GM18505 (cell line): ENCODE measurements around the gene PDE4D.

Experiments used
- ATAC-seq: cut with Tn5 transposase; IDR thresholded peaks from one replicate; pipeline ENCODE4 v1.9.1; 2021; ENCODE audit not compliant: unreplicated experiment
- POLR2A ChIP-seq: IDR thresholded peaks from 4 replicates; pipeline ENCODE4 v1.6.1; 2011; ENCODE audit warnings: borderline replicate concordance; ENCODE audit not compliant: insufficient read depth, insufficient read length; ENCODE audit errors: extremely low read depth

PDE4D gene

DNA sequence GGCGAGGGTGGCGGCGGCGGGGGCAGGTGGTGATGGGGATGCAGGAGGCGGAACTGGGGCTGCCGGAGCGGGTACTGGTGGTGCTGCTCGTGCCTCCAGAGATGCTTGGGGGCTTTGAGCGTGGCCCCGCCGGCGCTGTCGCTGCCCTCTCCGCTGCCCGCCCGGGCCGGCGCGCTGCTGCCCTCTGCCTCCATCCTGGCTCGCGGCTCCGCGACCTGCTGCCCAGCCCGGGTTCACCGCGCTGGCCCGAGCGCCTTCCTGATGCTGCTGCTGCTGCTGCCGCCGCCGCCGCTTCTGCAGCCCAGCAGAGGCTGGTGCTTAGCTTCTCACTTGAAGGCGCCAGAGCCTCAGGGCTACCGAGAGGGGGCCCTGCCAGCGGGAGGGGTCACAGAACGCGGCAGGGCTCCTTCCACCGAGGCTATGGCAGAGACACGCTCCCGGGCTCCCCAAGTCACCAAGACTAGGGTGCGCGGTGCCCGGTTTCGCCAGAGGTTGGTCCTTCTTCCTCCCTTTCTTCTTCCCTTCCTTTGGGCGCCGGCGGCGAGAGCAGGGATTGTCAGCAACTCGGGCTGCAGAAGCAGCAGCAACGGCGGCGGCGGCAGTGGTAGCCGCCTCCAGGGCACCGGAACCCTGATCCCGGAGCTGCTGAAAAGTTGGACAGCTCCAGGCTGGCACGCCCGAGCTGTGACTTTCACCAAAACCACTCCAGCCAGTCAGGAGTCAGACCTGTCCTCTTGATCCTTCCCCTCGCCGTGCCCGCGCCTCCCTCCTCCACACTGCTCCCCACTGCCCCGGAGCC lies at the start of gene PDE4D:
Gene PDE4D (minus strand): TSS at position 298 of the 799 bp plus-strand sequence.
- no peak for ATAC-seq
- TF ChIP-seq POLR2A, result no peak

DNA sequence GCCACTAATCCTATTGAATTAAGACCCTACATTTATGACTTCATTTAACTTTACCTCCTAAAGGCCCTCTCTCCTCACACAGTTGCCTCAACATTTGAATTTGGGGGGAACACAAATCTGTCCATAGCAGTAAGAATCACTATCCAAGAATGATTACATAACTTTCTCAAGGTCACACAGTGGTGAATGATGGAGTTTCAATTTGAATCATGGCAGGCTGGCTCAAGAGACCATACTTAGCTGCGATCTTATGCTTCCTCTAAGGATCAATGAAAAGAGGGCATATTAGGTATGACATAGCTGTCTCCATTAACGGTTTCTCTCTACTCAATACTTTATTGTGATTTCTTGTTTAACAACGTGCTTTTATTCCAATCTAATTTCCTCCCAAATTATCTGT lies 44.1 kb upstream of the PDE4D start:
- no peak for TF ChIP-seq POLR2A
- no peak for ATAC-seq

DNA sequence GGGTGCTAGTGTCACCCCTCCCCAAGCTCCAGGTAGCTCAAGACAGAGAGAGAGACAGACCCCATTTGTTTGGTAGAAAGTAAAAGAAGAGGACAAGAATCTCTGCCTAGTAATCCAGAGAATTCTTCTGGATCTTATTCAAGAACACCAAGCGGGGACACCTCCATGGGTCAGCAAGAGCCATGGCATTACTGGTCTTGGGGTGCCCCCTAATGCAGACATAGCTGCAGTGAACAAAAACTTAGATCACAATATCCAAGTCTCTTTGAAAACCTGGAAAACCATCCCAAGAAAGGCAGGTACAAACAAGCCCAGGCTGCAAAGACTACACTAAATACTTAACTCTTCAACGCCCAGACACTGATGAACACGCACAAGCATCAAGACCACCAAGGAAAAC lies 29.9 kb upstream of the PDE4D start:
- ATAC-seq, result no peak
- no peak for TF ChIP-seq POLR2A

DNA sequence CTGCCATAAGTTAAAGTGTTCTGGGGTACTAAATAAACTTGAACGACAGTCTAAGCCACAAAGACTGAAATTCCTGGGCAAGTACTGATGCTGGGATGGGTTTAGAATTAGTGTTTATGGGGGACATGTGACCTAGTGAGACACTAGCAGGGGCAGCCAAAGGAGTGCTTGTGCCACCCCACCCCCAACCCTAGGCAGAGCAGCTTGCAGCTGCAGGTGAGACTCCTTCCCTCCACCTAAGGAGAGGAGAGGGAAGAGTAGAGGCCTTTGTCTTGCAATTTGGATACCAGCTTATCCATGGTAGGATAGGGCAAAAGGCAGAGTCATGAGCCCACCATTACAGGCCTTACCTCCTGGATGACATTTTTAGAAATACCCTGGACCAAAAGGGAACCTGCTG lies 28.7 kb upstream of the PDE4D start:
- TF ChIP-seq POLR2A, result no peak
- ATAC-seq, result no peak

DNA sequence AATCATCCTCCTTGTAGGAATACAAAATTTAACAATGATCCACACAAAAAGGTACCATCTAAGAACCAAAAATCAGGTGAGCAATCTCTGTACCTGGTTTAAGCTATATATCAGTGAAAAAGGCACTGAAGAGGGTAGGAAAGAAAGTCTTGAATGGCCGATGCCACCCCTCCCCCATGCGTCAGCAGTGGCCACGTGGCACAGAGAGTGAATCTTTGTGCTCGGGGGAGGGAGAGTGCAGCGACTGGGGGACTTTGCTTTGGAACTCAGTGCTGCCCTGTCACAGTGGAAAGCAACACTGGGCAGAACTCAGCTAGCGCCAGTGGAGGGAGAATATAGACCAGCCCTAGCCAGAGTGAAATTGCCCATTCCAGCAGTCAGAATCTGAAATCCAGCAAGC lies 28.3 kb upstream of the PDE4D start:
- TF ChIP-seq POLR2A, result no peak
- ATAC-seq, result no peak

DNA sequence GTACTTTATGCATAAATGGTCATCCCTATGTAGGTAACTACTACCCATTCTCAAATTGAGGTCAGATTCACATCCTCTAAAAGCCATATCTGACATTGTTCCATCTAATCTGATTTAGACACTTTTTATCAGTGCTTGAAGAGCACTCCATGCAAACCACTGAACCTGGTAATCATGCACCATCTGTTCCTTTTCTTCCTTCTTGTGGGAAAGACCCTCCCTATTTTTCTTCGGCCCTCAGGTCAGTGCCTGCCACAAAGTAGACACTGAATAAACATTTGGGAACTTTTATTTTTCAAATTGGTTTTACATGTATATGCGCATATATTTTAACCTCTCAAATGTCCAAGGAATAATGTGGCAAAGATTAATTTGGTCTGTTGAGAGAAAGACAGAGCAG lies 26.0 kb upstream of the PDE4D start:
- no peak for ATAC-seq
- no peak for TF ChIP-seq POLR2A

DNA sequence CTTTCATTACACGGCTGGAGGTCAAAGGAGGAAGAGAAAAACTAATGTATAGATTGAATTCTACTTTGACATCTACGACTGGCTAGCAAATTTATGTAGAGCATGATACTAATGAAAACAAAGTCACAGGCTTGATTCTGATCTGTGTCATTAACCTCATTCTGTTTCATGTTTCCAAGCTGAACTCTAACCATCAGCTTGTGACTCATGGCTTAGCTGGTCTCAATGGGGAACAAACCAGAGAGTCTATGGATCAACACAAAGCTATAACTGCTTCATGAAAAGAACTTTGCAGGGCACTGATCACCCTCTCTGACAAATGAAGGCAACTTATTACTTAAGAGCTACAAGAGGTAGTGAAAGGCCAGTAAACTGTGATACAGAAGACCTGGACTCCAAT lies 23.6 kb upstream of the PDE4D start:
- no peak for TF ChIP-seq POLR2A
- no peak for ATAC-seq

DNA sequence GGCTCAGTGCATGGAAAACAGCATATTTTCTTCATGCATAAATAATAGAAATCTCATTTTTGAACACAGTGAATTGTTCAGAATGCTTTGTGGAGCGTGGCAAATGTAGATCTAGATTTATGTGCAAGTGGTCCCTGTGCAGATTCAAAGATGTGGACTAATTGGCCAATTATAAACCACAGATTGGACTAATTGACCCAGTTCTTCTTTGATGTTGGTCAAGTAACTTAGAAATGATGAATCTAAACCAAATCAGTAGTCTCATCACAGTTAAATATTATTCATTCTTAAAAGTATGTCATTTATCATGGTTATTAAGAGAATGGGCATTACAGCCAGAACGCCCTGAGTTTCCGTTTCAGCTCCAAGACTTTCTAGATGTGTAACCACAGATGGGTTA lies 11.7 kb upstream of the PDE4D start:
- TF ChIP-seq POLR2A, result no peak
- ATAC-seq, result no peak

DNA sequence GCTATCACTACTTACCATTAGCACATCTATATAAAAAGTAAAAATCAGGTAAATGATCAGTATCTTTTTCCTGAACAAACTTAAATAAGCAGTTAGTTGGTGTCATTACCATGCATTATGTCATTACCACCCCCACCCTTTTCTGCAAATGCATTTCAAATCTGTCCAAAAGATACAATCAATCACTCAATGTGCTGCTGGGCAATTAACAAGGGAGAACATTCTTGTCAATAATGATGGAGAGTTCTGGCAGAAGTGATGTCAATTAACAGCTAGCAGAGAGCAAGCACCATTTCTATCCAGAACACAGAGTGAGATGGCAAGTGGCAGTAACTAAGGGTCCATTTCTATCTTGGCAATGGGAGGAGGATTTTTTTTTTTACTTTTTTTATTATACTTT lies 3.5 kb upstream of the PDE4D start:
- ATAC-seq, result no peak

DNA sequence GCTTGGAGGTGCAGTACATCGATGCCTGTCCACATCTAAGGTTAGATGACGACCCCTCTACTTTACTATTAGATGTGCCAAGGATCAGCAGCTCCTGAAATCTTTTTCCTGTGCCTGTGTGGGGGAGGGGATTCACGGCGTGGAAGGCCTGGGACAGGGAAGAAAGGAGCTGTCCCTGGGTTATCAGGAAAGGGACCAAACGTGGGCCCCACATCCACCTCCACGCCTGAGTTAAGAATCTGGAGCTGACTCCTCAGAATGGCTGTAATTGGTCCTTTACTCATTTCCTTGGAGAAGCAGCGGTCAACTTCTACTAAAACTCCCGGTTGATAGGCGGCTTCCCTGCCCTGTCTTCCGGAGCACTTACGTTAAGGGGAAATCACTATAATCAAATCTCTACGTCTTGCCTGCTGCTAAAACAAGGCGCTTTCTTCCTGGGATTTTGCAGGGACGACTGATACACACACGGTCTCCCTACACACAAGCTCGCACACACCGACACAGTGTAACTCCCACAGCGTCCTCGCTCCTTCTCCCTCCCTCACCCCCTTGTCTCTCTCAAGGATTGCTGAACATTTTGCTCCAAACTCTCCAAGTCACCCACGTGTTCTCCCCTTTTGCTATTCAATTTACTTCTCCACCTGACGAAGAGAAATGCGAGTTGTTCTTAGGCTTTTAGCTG lies 1.4 kb downstream of the PDE4D start:
- TF ChIP-seq POLR2A, result no peak
- ATAC-seq, result no peak

More for the DNA sequence above, 3.5 kb upstream of the PDE4D start:
- no peak for TF ChIP-seq POLR2A

DNA sequence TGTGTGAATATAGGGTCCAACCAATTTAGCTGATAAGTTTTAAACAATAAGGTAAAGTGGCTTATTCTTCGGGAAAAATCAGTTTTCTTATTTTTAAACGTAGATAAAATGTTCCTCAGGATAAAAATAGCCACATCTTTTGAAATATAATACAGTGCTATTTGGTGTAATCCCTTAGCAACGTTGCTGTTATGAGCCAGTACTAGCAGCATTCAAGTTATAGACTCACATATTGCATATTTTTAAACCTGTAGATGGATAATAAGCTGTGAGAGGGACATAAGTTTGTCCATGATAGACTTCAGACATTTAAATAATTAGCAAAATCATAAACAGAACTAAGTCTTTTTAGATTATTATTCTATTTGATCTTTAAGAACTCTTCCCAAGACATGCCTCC lies 6.3 kb downstream of the PDE4D start:
- TF ChIP-seq POLR2A, result no peak
- ATAC-seq, result no peak

DNA sequence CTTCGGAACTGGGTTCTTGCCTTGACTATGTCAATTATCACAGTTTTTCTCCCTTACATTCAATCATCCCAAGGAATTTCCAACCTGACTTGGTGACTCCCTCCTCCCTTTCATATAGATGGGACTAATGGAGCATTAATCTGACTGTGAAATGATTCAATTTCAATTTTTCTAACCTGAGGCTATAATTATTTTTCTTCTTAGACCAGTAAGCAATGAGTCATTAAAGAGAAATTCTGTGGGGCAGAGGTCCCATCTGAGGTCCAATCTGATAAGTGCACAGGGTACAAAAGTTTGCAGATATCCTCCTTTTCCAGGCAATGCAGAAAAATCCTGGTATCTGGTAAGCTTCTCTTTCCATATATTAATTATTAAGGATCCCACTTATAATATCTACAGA lies 18.9 kb downstream of the PDE4D start:
- no peak for ATAC-seq
- no peak for TF ChIP-seq POLR2A

DNA sequence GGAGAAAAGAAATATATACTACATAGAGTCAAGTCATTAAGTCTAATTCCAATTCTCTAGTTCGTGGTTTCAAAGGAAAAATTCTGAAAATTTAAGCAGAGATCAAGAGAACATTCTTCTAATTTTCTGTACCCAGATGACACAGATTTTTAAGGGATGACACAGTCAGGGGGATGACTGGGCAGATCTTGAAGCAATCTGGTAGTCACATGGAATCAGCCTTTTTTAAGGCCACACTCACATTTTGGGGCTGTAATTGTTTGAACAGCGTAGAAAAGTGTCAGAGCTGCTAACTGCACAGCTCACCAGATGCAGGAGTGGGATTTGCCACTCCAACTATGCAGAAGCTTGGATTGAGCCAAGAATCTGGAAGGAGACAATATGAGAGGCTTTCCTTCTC lies 20.4 kb downstream of the PDE4D start:
- TF ChIP-seq POLR2A, result no peak
- no peak for ATAC-seq

DNA sequence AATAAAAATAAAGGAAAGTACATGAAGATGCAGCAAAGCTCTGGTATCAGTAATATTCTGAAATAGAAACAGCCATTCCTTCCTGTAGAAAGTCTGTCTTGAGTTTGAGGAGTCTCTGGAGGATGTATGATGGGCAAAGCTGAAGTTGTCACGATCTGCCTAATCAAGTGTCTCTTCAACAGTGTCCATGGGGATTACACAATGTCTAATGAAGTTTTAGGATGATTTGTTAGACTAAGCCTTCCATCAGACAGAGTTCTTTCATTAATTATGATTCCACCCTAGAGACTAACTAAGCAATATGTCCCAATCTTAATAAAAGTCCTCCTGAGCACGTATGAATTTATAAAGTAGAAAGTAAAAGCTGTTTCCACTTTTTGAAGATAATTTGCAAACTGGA lies 26.9 kb downstream of the PDE4D start:
- ATAC-seq, result no peak
- TF ChIP-seq POLR2A, result no peak
